SK-N-SH treated with all-trans-retinoic acid at 6 μM for 48 hours (cell line): Measurements from ENCODE around the gene NAPB.

ENCODE experiments used
- ARNTL ChIP-seq: fragments of 450-650 bp; formaldehyde crosslinking; IDR thresholded peaks from 2 replicates; pipeline ENCODE4 v1.5.0; 2020; ENCODE audit warnings: low read depth, mild to moderate bottlenecking, moderate library complexity, borderline replicate concordance
- CREB5 ChIP-seq: fragments of 250-450 bp; sonication (Bioruptor Pico); IDR thresholded peaks from 2 replicates; pipeline ENCODE4 v1.5.1; 2020; ENCODE audit warnings: low read depth, mild to moderate bottlenecking, moderate library complexity
- ISL1 ChIP-seq: fragments of 250-450 bp; sonication (Bioruptor Pico); IDR thresholded peaks from 2 replicates; pipeline ENCODE4 v2.1.2; 2022; ENCODE audit warnings: mild to moderate bottlenecking, moderate library complexity
- PATZ1 ChIP-seq: fragments of 250-450 bp; sonication (Bioruptor Pico); IDR thresholded peaks from 2 replicates; pipeline ENCODE4 v1.8.0; 2020; ENCODE audit warnings: mild to moderate bottlenecking, moderate library complexity, borderline replicate concordance
- PPARA ChIP-seq: fragments of 250-450 bp; sonication (Bioruptor Pico); IDR thresholded peaks from 2 replicates; pipeline ENCODE4 v1.5.0; 2020; ENCODE audit warnings: mild to moderate bottlenecking, borderline replicate concordance
- ZFP3 ChIP-seq: fragments of 250-450 bp; sonication (Bioruptor Pico); IDR thresholded peaks from 2 replicates; pipeline ENCODE4 v1.5.0; 2020; ENCODE audit warnings: mild to moderate bottlenecking, moderate library complexity
- ZFP30 ChIP-seq: fragments of 450-650 bp; formaldehyde crosslinking; IDR thresholded peaks from 2 replicates; pipeline ENCODE4 v1.5.0; 2022; ENCODE audit warnings: mild to moderate bottlenecking, moderate library complexity
- ZNF565 ChIP-seq: fragments of 450-650 bp; formaldehyde crosslinking; conservative IDR thresholded peaks from 2 replicates; pipeline ENCODE4 v1.5.0; 2020; ENCODE audit warnings: low read depth, mild to moderate bottlenecking, moderate library complexity

- TF ChIP-seq ARNTL (CRISPR knock-in tag) (no peak), CREB5 (CRISPR knock-in tag) (no peak), ZFP3 (CRISPR knock-in tag) (no peak), ZFP30 (CRISPR knock-in tag) (no peak), PATZ1 (CRISPR knock-in tag) (no peak), ZNF565 (CRISPR knock-in tag) (no peak), PPARA (CRISPR knock-in tag) (no peak), ISL1 (CRISPR knock-in tag) (no peak)
Measured at GRCh38 chr20:23367770-23368169, 53.5 kb downstream of the NAPB start.
